Suppressor macrophage treated with lipopolysaccharide for 4 hours (primary cell): Measurements from ENCODE around the gene DPY19L3.

Source experiments
- DNase-seq: peaks from one replicate; pipeline ENCODE4 v3.0.0-alpha.2; 2020

DPY19L3 gene

GRCh38 chr19:32522967-32523366 is 117.4 kb downstream of the DPY19L3 start:
- DNase-seq = no peak

DNA sequence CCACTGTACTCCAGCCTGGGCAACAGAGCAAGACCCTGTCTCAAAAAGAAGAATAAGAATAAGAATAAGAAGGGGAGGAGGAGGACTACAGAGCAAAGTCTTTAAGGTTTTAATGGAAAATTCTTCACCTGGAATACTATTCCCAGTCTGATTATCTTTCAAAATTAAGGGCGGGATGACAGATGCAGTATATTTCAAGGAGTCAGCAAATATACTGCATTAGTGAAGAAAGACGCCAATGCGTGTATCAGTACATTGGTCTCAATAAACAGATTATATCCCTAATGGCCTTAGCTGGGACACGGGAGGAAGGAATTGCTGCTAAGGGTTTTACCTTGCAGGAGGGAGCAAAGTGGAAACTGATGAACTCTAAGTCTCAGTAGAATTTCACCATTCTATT is 121.3 kb downstream of the DPY19L3 start:
- DNase-seq = no peak

DNA sequence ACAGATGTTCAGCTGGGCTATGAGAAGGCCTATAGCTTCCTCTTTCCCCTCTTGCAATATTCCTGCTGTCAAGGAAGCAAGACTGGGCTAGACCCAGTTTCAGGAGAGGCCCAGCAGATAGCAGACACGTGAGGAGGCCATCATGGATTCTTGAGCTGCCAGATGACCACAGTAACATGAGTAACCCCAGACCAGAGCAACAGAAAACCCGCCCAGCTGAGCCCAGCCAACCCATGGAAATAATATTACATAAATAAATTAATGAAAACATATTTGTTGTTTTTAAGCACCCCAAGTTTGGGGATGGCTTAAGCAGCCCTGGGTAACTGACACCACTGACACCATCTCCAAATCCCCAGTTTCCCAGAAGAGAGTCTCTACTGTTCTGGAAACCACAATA is 125.2 kb downstream of the DPY19L3 start:
- no peak for DNase-seq

DNA sequence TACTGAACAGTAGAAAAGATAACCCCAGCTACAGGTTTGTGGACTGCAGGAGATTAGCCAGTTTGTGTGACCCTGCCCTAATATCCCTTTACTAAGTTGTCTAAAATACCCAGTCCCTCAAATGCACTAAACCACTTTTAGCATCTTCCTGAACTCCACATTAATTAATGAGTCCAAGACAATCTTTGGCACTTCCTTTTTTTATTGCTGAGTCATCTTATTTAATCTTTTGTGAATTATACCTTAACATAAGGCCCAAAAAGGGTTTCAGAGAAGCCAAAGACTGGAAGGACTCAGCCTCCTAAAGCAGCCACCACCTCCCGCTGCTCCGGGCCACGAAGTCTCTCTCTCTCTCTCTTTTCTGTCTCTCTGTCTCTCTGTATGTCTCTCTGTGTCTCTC is 126.7 kb downstream of the DPY19L3 start:
- no peak for DNase-seq
